Activated CD8-positive, alpha-beta T cell treated with anti-CD3 and anti-CD28 coated beads for 36 hours (primary cell): ENCODE measurements around the gene ITPRIPL2. TPM values are rescaled to one million over a fixed set of nuclear protein-coding genes. Genes with fewer than 3 reads are reported as not detected.

ENCODE experiments used
- ATAC-seq: fragments of 200-7000 bp; cut with Tn5 transposase; one replicate; pipeline ENCODE4 v1.10.0; 2021; ENCODE audit warnings: mild to moderate bottlenecking, moderate library complexity
- CTCF ChIA-PET: fragments of 350-600 bp; sonication (Branson Sonifier 250); formaldehyde crosslinking; loops from one replicate; lab custom pipeline; 2021; ENCODE audit warnings: antibody characterized with exemption; lab: Charles Lee
- POLR2A ChIA-PET: fragments of 350-600 bp; sonication (Branson Sonifier 250); formaldehyde crosslinking; loops from one replicate; lab custom pipeline; 2021; ENCODE audit warnings: antibody characterized with exemption; lab: Charles Lee
- DNase-seq: peaks from one replicate; pipeline ENCODE4 v3.0.0-alpha.2; 2020
- H3K27ac Mint-ChIP-seq: one replicate; pipeline ENCODE4 v1.8.0; 2021; ENCODE audit warnings: mild to moderate bottlenecking, mixed read lengths
- H3K27me3 Mint-ChIP-seq: one replicate; pipeline ENCODE4 v1.8.0; 2021; ENCODE audit warnings: mixed read lengths
- H3K36me3 Mint-ChIP-seq: one replicate; pipeline ENCODE4 v1.8.0; 2021; ENCODE audit warnings: low read depth, mixed read lengths
- H3K4me1 Mint-ChIP-seq: one replicate; pipeline ENCODE4 v1.8.0; 2021; ENCODE audit warnings: low read depth, mixed read lengths
- H3K4me3 Mint-ChIP-seq: one replicate; pipeline ENCODE4 v1.8.0; 2021; ENCODE audit warnings: mild to moderate bottlenecking, moderate library complexity, mixed read lengths
- H3K9me3 Mint-ChIP-seq: one replicate; pipeline ENCODE4 v1.8.0; 2021; ENCODE audit warnings: mixed read lengths
- intact Hi-C: fragments of 100-400 bp; cut with micrococcal nuclease; formaldehyde crosslinking; loops from one replicate; pipeline ENCODE4 v1.10.0; 2022
- total RNA-seq, 2 experiments: library from RNA; stranded (reverse); gene quantifications; one replicate each; pipeline ENCODE4 v1.2.3, GENCODE V29; 2021
- TF ChIP-seq, protein P1 (sequence below): fragments of 200-600 bp; IDR thresholded peaks from one replicate; pipeline ENCODE4 v1.8.0; 2022; ENCODE audit warnings: antibody characterized with exemption, mild to moderate bottlenecking

The ITPRIPL2 gene
- total RNA-seq, 2 experiments from 2014 or later: 1.3 to 1.9 TPM

DNA sequence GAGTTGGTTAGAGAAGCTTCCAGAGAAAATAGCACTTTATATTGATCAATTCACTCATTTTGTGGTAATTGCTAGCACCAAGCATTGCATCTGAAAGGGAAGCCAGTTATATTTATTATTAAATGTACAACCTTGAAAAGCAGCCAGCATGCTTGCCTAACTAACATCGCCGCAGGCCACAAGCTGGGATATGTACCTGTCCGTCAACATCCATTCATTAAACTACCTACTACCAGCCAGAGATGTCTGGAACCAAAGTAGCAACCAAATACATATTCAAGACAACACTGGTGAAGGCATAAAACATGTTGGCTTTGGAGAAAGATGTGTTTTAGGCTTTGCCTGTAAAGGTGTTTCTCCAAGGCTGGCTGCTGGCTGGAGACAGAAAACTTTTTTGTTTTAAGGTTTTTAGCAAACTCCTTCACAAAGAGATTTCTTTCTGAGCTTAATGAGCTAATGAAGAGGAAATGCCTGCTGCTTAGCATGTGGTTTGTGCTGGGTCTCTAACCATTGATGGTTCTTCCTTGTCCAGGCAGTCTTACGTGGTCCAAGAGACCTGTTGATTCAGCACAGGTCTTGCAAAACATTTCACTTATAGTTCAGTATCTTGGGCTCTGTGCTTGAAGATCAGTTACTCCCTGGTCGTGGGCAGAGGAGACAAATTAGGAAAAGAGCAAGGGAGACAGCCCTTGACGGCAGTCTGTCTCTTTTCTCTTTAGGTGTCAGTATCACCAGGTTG, 3.1 kb downstream of the ITPRIPL2 start:
- H3K4me3 Mint-ChIP-seq: no peak overlapping the region
- CTCF ChIA-PET: interaction anchor here (1.3 to 2.6 kb wide), 2 partner anchors 31 to 63 kb away, joined by 4 to 11 read pairs; no protein-coding TSS in a partner anchor
- no peak overlapping the region for H3K27ac Mint-ChIP-seq
- no peak for ATAC-seq
- H3K27me3 Mint-ChIP-seq: peaks cover 25% of the 10 kb centered on the region
- peaks cover 25% of the 10 kb centered on the region for H3K4me1 Mint-ChIP-seq
- intact Hi-C loops: no loop called here
- POLR2A ChIA-PET: interaction anchor here (1.0 to 1.4 kb wide), 2 partner anchors 10 to 17 kb away, joined by 3 to 4 read pairs; no protein-coding TSS in a partner anchor
- TF ChIP-seq, protein P1, sequence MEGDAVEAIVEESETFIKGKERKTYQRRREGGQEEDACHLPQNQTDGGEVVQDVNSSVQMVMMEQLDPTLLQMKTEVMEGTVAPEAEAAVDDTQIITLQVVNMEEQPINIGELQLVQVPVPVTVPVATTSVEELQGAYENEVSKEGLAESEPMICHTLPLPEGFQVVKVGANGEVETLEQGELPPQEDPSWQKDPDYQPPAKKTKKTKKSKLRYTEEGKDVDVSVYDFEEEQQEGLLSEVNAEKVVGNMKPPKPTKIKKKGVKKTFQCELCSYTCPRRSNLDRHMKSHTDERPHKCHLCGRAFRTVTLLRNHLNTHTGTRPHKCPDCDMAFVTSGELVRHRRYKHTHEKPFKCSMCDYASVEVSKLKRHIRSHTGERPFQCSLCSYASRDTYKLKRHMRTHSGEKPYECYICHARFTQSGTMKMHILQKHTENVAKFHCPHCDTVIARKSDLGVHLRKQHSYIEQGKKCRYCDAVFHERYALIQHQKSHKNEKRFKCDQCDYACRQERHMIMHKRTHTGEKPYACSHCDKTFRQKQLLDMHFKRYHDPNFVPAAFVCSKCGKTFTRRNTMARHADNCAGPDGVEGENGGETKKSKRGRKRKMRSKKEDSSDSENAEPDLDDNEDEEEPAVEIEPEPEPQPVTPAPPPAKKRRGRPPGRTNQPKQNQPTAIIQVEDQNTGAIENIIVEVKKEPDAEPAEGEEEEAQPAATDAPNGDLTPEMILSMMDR: no peak
- no peak for DNase-seq
- peaks cover 2% of the 10 kb centered on the region for H3K36me3 Mint-ChIP-seq
- no peaks in the 10 kb centered on the region for H3K9me3 Mint-ChIP-seq

DNA sequence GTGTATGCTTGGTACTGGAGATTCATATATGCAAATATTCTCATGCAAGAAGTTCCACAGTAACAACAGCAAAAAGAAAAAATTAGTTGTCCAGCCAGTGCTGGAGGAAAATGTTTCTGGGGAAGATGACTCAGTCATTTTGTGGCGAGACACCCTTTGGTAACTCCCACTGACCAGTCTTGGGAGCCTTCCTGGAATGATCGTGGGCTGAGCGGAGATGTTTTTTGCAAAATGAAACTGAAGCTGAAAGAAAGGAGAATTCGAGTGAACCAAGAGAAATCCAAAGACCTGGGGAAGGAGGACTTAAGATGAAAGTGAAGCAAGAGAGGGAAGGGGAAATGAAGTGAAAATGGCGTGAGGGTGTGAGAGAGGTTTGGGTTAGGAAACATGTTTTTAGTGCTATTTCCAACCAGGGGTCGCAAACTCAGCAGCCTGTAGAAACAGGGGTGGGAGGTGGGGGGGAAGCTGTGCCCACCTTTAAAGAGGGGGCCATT, 5.2 kb downstream of the ITPRIPL2 start:
- Mint-ChIP-seq H3K36me3 (peaks cover 2% of the 10 kb centered on the region), H3K9me3 (no peaks in the 10 kb centered on the region), H3K4me3 (peak overlapping the region; percentile 64), H3K27ac (peak overlapping the region; percentile 84), H3K27me3 (peaks cover 17% of the 10 kb centered on the region), H3K4me1 (peaks cover 22% of the 10 kb centered on the region)
- intact Hi-C loops: no loop called here
- DNase-seq: peak; percentile 56
- TF ChIP-seq, protein P1: no peak
- ATAC-seq: peak; percentile 35
- ChIA-PET POLR2A (interaction anchor here (0.7 to 1.4 kb wide), 3 partner anchors 8 to 405 kb away, joined by 3 read pairs; no protein-coding TSS in a partner anchor), CTCF (interaction anchor here (1.3 kb wide), 1 partner anchor 33 kb away, joined by 7 read pairs; no protein-coding TSS in a partner anchor)

DNA sequence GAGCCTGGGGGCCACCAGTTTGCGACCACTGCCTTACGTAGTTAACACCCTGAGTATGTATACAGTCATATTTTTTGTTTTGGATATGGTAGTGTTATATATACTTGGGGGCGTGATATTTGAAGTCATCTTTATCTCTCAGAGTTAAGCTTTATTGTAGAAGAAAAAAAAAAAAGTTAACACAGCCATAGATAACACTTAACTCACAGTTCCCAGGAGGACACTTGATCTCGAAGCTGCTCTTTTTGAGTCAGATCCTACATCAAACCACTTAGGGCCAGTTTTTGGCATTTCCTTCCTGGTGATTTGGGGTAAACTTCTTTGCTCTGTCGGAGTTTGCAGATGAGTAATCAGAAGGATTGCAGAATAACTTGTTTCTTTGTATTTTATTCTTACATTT, 5.8 kb downstream of the ITPRIPL2 start:
- DNase-seq (no peak), ATAC-seq (peak; percentile 53)
- ChIA-PET POLR2A (interaction anchor here (0.7 to 1.4 kb wide), 2 partner anchors 10 to 405 kb away, joined by 3 read pairs; no protein-coding TSS in a partner anchor), CTCF (interaction anchor here (1.3 kb wide), 1 partner anchor 33 kb away, joined by 7 read pairs; no protein-coding TSS in a partner anchor)
- H3K4me1 Mint-ChIP-seq: peaks cover 22% of the 10 kb centered on the region
- intact Hi-C loops: no loop called here
- no peaks in the 10 kb centered on the region for H3K9me3 Mint-ChIP-seq
- peaks cover 20% of the 10 kb centered on the region for H3K27me3 Mint-ChIP-seq
- peak overlapping the region; percentile 2 for H3K27ac Mint-ChIP-seq
- H3K36me3 Mint-ChIP-seq: peaks cover 2% of the 10 kb centered on the region
- H3K4me3 Mint-ChIP-seq: no peak overlapping the region
- TF ChIP-seq, protein P1: no peak

DNA sequence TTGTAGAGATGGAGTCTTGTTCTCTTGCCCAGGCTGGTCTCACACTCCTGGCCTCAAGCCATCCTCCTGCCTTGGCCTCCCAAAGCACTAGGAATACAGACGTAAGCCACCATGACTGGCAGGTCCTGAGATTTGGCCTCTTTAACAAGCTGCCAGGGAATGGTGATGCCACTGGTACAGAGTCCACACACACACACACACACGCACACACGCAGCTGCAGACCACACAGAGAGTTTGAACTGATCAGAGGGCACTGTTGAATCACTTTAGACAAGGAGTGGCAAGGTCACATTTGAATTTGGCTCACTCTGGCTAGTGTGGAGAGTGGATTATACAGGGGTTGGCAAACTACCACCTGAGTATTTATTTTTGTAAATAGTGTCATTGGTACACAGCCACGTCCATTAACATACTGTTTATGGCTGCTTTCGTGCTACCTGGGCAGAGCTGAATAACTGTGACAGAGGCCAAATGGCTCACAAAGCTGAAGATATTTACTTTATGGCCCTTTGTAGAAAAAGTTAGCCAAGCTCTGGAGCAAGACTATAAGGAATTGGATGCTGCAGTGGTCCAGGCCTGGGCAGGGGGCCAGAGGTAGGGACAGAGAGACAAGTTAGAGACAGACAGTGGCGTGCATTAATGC, 9.9 kb downstream of the ITPRIPL2 start:
- no peak overlapping the region for H3K4me3 Mint-ChIP-seq
- H3K27me3 Mint-ChIP-seq: peaks cover 12% of the 10 kb centered on the region
- ATAC-seq (no peak), DNase-seq (no peak)
- ChIA-PET CTCF (interaction anchor here (0.6 to 1.5 kb wide), 2 partner anchors 11 to 38 kb away, joined by 4 read pairs; no protein-coding TSS in a partner anchor), POLR2A (no interaction called here)
- no peaks in the 10 kb centered on the region for H3K36me3 Mint-ChIP-seq
- H3K4me1 Mint-ChIP-seq: peaks cover 26% of the 10 kb centered on the region
- intact Hi-C loops: no loop called here
- peaks cover 4% of the 10 kb centered on the region for H3K9me3 Mint-ChIP-seq
- no peak overlapping the region for H3K27ac Mint-ChIP-seq
- TF ChIP-seq, protein P1: no peak
